ENCODE data around the gene RBSN.

Gene RBSN

GRCh38 chr3:15050405-15051092 is 48.4 kb downstream of the RBSN start:
- DNase-seq (ENCODE audit: low spot score in 2 of 2) (no peak), ATAC-seq (replicated peaks; ENCODE audit: extremely low read depth, poor library complexity, severe bottlenecking) (no peak)
- Mint-ChIP-seq H3K36me3 (ENCODE audit: insufficient read depth) (peaks cover 23% of the 10 kb centered on the region), H3K27me3 (no peaks in the 10 kb centered on the region), H3K4me1 (peaks cover 32% of the 10 kb centered on the region), H3K4me3 (no peak overlapping the region), H3K9me3 (no peaks in the 10 kb centered on the region), H3K27ac (ENCODE audit: low read depth) (peak overlapping the region; percentile 29)

- no peaks in the 10 kb centered on the region for H3K27me3 Mint-ChIP-seq
- ATAC-seq (replicated peaks; ENCODE audit: extremely low read depth, poor library complexity, severe bottlenecking): no peak
- H3K9me3 Mint-ChIP-seq: no peaks in the 10 kb centered on the region
- no peak for DNase-seq (ENCODE audit: low spot score in 2 of 2)
- H3K4me3 Mint-ChIP-seq: no peak overlapping the region
- H3K4me1 Mint-ChIP-seq: peaks cover 22% of the 10 kb centered on the region
- H3K36me3 Mint-ChIP-seq (ENCODE audit: insufficient read depth): peaks cover 24% of the 10 kb centered on the region
- no peak overlapping the region for H3K27ac Mint-ChIP-seq (ENCODE audit: low read depth)
Measured at GRCh38 chr3:15049584-15049983, 49.4 kb downstream of the RBSN start.

GRCh38 chr3:15045667-15046066 is 53.3 kb downstream of the RBSN start:
- no peak for ATAC-seq (replicated peaks; ENCODE audit: extremely low read depth, poor library complexity, severe bottlenecking)
- peaks cover 34% of the 10 kb centered on the region for H3K36me3 Mint-ChIP-seq (ENCODE audit: insufficient read depth)
- DNase-seq (ENCODE audit: low spot score in 2 of 2): no peak
- H3K27ac Mint-ChIP-seq (ENCODE audit: low read depth): no peak overlapping the region
- no peaks in the 10 kb centered on the region for H3K9me3 Mint-ChIP-seq
- H3K4me1 Mint-ChIP-seq: peaks cover 7% of the 10 kb centered on the region
- H3K4me3 Mint-ChIP-seq: no peak overlapping the region
- no peaks in the 10 kb centered on the region for H3K27me3 Mint-ChIP-seq

GRCh38 chr3:15044326-15044725 is 54.6 kb downstream of the RBSN start:
- Mint-ChIP-seq H3K36me3 (ENCODE audit: insufficient read depth) (peaks cover 46% of the 10 kb centered on the region), H3K27me3 (no peaks in the 10 kb centered on the region), H3K27ac (ENCODE audit: low read depth) (peak overlapping the region; percentile 16), H3K4me3 (no peak overlapping the region), H3K4me1 (peaks cover 7% of the 10 kb centered on the region), H3K9me3 (no peaks in the 10 kb centered on the region)
- DNase-seq (ENCODE audit: low spot score in 2 of 2) (no peak), ATAC-seq (replicated peaks; ENCODE audit: extremely low read depth, poor library complexity, severe bottlenecking) (no peak)

- DNase-seq (ENCODE audit: low spot score in 2 of 2) (no peak), ATAC-seq (replicated peaks; ENCODE audit: extremely low read depth, poor library complexity, severe bottlenecking) (no peak)
- H3K4me3 Mint-ChIP-seq: no peak overlapping the region
- H3K9me3 Mint-ChIP-seq: no peaks in the 10 kb centered on the region
- H3K36me3 Mint-ChIP-seq (ENCODE audit: insufficient read depth): peaks cover 47% of the 10 kb centered on the region
- H3K27me3 Mint-ChIP-seq: no peaks in the 10 kb centered on the region
- peak overlapping the region; percentile 16 for H3K27ac Mint-ChIP-seq (ENCODE audit: low read depth)
- peaks cover 7% of the 10 kb centered on the region for H3K4me1 Mint-ChIP-seq
Measured at GRCh38 chr3:15043408-15044171, 55.4 kb downstream of the RBSN start.

- Mint-ChIP-seq H3K36me3 (ENCODE audit: insufficient read depth) (peaks cover 50% of the 10 kb centered on the region), H3K4me1 (peaks cover 7% of the 10 kb centered on the region), H3K9me3 (no peaks in the 10 kb centered on the region), H3K27me3 (no peaks in the 10 kb centered on the region), H3K4me3 (no peak overlapping the region), H3K27ac (ENCODE audit: low read depth) (no peak overlapping the region)
- no peak for DNase-seq (ENCODE audit: low spot score in 2 of 2)
- no peak for ATAC-seq (replicated peaks; ENCODE audit: extremely low read depth, poor library complexity, severe bottlenecking)
Measured at GRCh38 chr3:15042936-15043335, 56.0 kb downstream of the RBSN start.

- Mint-ChIP-seq H3K9me3 (no peaks in the 10 kb centered on the region), H3K4me3 (no peak overlapping the region), H3K27me3 (no peaks in the 10 kb centered on the region), H3K27ac (ENCODE audit: low read depth) (no peak overlapping the region), H3K36me3 (ENCODE audit: insufficient read depth) (peaks cover 56% of the 10 kb centered on the region), H3K4me1 (peaks cover 7% of the 10 kb centered on the region)
- ATAC-seq (replicated peaks; ENCODE audit: extremely low read depth, poor library complexity, severe bottlenecking): no peak
- DNase-seq (ENCODE audit: low spot score in 2 of 2): no peak
Measured at GRCh38 chr3:15041950-15042349, 57.0 kb downstream of the RBSN start.

- no peak for DNase-seq (ENCODE audit: low spot score in 2 of 2)
Measured at GRCh38 chr3:15040844-15041243, 58.1 kb downstream of the RBSN start.

GRCh38 chr3:15038306-15038705 is 60.6 kb downstream of the RBSN start:
- Mint-ChIP-seq H3K27ac (ENCODE audit: low read depth) (no peak overlapping the region), H3K27me3 (no peaks in the 10 kb centered on the region)
- no peak for ATAC-seq (replicated peaks; ENCODE audit: extremely low read depth, poor library complexity, severe bottlenecking)

More at GRCh38 chr3:15040844-15041243, 58.1 kb downstream of the RBSN start:
- Mint-ChIP-seq H3K9me3 (no peaks in the 10 kb centered on the region), H3K4me3 (no peak overlapping the region), H3K36me3 (ENCODE audit: insufficient read depth) (peaks cover 54% of the 10 kb centered on the region), H3K4me1 (peaks cover 3% of the 10 kb centered on the region), H3K27ac (ENCODE audit: low read depth) (no peak overlapping the region), H3K27me3 (no peaks in the 10 kb centered on the region)
- no peak for ATAC-seq (replicated peaks; ENCODE audit: extremely low read depth, poor library complexity, severe bottlenecking)

GRCh38 chr3:15033103-15033502 is 65.8 kb downstream of the RBSN start:
- H3K36me3 Mint-ChIP-seq (ENCODE audit: insufficient read depth): peaks cover 65% of the 10 kb centered on the region
- ATAC-seq (replicated peaks; ENCODE audit: extremely low read depth, poor library complexity, severe bottlenecking): no peak
- peak overlapping the region; percentile 63 for H3K27ac Mint-ChIP-seq (ENCODE audit: low read depth)
- H3K9me3 Mint-ChIP-seq: no peaks in the 10 kb centered on the region
- DNase-seq (ENCODE audit: low spot score in 2 of 2): no peak
- H3K27me3 Mint-ChIP-seq: no peaks in the 10 kb centered on the region
- no peak overlapping the region for H3K4me3 Mint-ChIP-seq
- H3K4me1 Mint-ChIP-seq: no peaks in the 10 kb centered on the region

More at GRCh38 chr3:15038306-15038705, 60.6 kb downstream of the RBSN start:
- DNase-seq (ENCODE audit: low spot score in 2 of 2): no peak
- H3K9me3 Mint-ChIP-seq: no peaks in the 10 kb centered on the region
- H3K36me3 Mint-ChIP-seq (ENCODE audit: insufficient read depth): peaks cover 67% of the 10 kb centered on the region
- no peaks in the 10 kb centered on the region for H3K4me1 Mint-ChIP-seq
- no peak overlapping the region for H3K4me3 Mint-ChIP-seq

- Mint-ChIP-seq H3K27ac (ENCODE audit: low read depth) (peak overlapping the region; percentile 63), H3K9me3 (no peaks in the 10 kb centered on the region), H3K4me3 (no peak overlapping the region), H3K36me3 (ENCODE audit: insufficient read depth) (peaks cover 63% of the 10 kb centered on the region), H3K27me3 (no peaks in the 10 kb centered on the region), H3K4me1 (no peaks in the 10 kb centered on the region)
- ATAC-seq (replicated peaks; ENCODE audit: extremely low read depth, poor library complexity, severe bottlenecking): no peak
- no peak for DNase-seq (ENCODE audit: low spot score in 2 of 2)
Measured at GRCh38 chr3:15032650-15033049, 66.3 kb downstream of the RBSN start.

GRCh38 chr3:15029625-15030024 is 69.3 kb downstream of the RBSN start:
- H3K27ac Mint-ChIP-seq (ENCODE audit: low read depth): peak overlapping the region; percentile 61
- H3K4me1 Mint-ChIP-seq: no peaks in the 10 kb centered on the region

GRCh38 chr3:15023719-15024118 is 75.2 kb downstream of the RBSN start:
- no peak overlapping the region for H3K4me3 Mint-ChIP-seq
- H3K27me3 Mint-ChIP-seq: no peaks in the 10 kb centered on the region
- no peak overlapping the region for H3K27ac Mint-ChIP-seq (ENCODE audit: low read depth)
- H3K9me3 Mint-ChIP-seq: no peaks in the 10 kb centered on the region
- ATAC-seq (replicated peaks; ENCODE audit: extremely low read depth, poor library complexity, severe bottlenecking) (no peak), DNase-seq (ENCODE audit: low spot score in 2 of 2) (no peak)
- peaks cover 44% of the 10 kb centered on the region for H3K36me3 Mint-ChIP-seq (ENCODE audit: insufficient read depth)
- H3K4me1 Mint-ChIP-seq: no peaks in the 10 kb centered on the region

More at GRCh38 chr3:15029625-15030024, 69.3 kb downstream of the RBSN start:
- Mint-ChIP-seq H3K27me3 (no peaks in the 10 kb centered on the region), H3K36me3 (ENCODE audit: insufficient read depth) (peaks cover 47% of the 10 kb centered on the region), H3K4me3 (no peak overlapping the region), H3K9me3 (no peaks in the 10 kb centered on the region)
- ATAC-seq (replicated peaks; ENCODE audit: extremely low read depth, poor library complexity, severe bottlenecking) (no peak), DNase-seq (ENCODE audit: low spot score in 2 of 2) (no peak)

Measured in central memory CD8-positive, alpha-beta T cell (primary cell).